ENCODE measurements around the gene PGM2.
A peak's percentile ranks its signal among the peaks of the same experiment; 100 is the strongest.

Gene PGM2

GRCh38 chr4:37825968-37826294, 555 bp upstream of the PGM2 start:
- Histone ChIP-seq H3K4me3 (ENCODE audit: low read depth, low read length) (peak overlapping the region; percentile 90), H3K9me3 (no peaks in the 10 kb centered on the region), H3K36me3 (peaks cover 10% of the 10 kb centered on the region; the same call in 1 of the 2 replicates), H3K27me3 (no peaks in the 10 kb centered on the region), H3K4me1 (no peaks in the 10 kb centered on the region; the same call in 1 of the 2 replicates)
- peak; percentile 7 for DNase-seq
- no peak for TF ChIP-seq CTCF (IDR thresholded peaks at IDR 0.05; ENCODE audit: low read depth, low read length)

GRCh38 chr4:37827030-37827685, 672 bp downstream of the PGM2 start:
- Histone ChIP-seq H3K4me1 (no peaks in the 10 kb centered on the region; the same call in 1 of the 2 replicates), H3K36me3 (peaks cover 16% of the 10 kb centered on the region; the same call in 1 of the 2 replicates), H3K4me3 (ENCODE audit: low read depth, low read length) (peak overlapping the region; percentile 90), H3K9me3 (no peaks in the 10 kb centered on the region), H3K27me3 (no peaks in the 10 kb centered on the region)
- no peak for DNase-seq
- TF ChIP-seq CTCF (IDR thresholded peaks at IDR 0.05; ENCODE audit: low read depth, low read length): no peak

- Histone ChIP-seq H3K4me3 (ENCODE audit: low read depth, low read length) (peak overlapping the region; percentile 90), H3K27me3 (no peaks in the 10 kb centered on the region), H3K36me3 (peaks cover 21% of the 10 kb centered on the region; the same call in 1 of the 2 replicates), H3K9me3 (no peaks in the 10 kb centered on the region), H3K4me1 (no peaks in the 10 kb centered on the region; the same call in 1 of the 2 replicates)
- no peak for TF ChIP-seq CTCF (IDR thresholded peaks at IDR 0.05; ENCODE audit: low read depth, low read length)
- DNase-seq: no peak
Observed at GRCh38 chr4:37827802-37828321, 1.4 kb downstream of the PGM2 start.

- DNase-seq: no peak
Observed at GRCh38 chr4:37828843-37829242, 2.4 kb downstream of the PGM2 start.

GRCh38 chr4:37830640-37831039, 4.2 kb downstream of the PGM2 start:
- TF ChIP-seq CTCF (IDR thresholded peaks at IDR 0.05; ENCODE audit: low read depth, low read length): no peak
- peaks cover 36% of the 10 kb centered on the region for H3K36me3 ChIP-seq
- no peaks in the 10 kb centered on the region; the same call in 1 of the 2 replicates for H3K4me1 ChIP-seq
- no peaks in the 10 kb centered on the region for H3K27me3 ChIP-seq
- H3K4me3 ChIP-seq (ENCODE audit: low read depth, low read length): no peak overlapping the region
- no peaks in the 10 kb centered on the region for H3K9me3 ChIP-seq
- no peak for DNase-seq

More at GRCh38 chr4:37828843-37829242, 2.4 kb downstream of the PGM2 start:
- H3K4me3 ChIP-seq (ENCODE audit: low read depth, low read length): no peak overlapping the region
- no peaks in the 10 kb centered on the region for H3K27me3 ChIP-seq
- no peak for TF ChIP-seq CTCF (IDR thresholded peaks at IDR 0.05; ENCODE audit: low read depth, low read length)
- H3K4me1 ChIP-seq: no peaks in the 10 kb centered on the region; the same call in 1 of the 2 replicates
- peaks cover 26% of the 10 kb centered on the region; the same call in 1 of the 2 replicates for H3K36me3 ChIP-seq
- no peaks in the 10 kb centered on the region for H3K9me3 ChIP-seq

- DNase-seq: no peak
- Histone ChIP-seq H3K36me3 (peaks cover 48% of the 10 kb centered on the region), H3K4me1 (no peaks in the 10 kb centered on the region), H3K4me3 (ENCODE audit: low read depth, low read length) (no peak overlapping the region), H3K27me3 (no peaks in the 10 kb centered on the region), H3K9me3 (no peaks in the 10 kb centered on the region)
- no peak for TF ChIP-seq CTCF (IDR thresholded peaks at IDR 0.05; ENCODE audit: low read depth, low read length)
Observed at GRCh38 chr4:37835031-37835430, 8.5 kb downstream of the PGM2 start.
